ENCODE results near the gene CDC42EP3.

CDC42EP3 gene

DNA sequence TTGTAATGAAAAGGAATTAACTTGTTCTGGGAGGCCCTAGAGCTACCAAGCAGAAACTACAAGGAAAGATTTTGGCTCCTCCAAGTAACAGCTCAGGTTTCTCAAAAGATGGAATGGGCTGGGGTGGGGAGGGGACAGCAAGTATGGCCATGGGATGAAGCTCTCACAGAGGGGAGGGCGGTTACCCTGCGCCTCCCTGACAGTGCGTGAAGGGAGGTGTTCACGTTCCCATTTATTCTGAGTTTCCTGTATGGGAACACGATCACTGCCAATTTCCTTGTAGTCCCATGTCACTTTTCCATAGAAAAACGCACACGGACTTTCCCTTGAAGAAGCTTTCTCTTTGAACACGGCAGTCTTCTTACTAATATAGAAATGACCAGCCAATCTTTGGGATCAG is 17.0 kb downstream of the CDC42EP3 start:
- no peak for DNase-seq

DNA sequence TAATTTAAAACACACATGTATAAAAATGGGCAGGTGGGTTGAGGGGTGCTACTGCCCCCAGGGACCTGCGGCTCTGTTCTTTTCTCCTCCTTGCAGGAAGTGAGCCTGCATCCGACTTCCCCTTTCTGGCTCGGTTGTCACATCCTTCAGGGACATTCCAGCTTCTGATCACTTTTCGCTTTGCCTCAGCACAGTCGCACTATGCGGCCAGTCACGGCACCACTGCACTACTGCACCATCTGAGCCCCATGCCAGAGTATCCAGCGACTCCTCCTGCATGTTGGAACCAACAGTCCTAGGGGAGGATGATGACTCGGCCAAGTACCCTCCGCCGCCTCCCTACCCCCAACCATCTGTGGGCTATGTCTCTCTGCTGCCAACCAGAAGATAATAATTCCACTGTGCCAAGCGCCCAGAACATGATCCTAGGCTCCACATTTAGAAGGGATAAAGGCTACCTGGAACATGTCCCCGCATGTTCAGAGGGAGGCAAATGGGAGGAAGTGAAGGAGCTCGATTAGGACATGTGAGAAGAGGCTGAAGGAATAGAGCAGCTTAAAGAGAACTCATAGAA is 17.6 kb downstream of the CDC42EP3 start:
- peak; percentile 73 to 78 for DNase-seq

DNA sequence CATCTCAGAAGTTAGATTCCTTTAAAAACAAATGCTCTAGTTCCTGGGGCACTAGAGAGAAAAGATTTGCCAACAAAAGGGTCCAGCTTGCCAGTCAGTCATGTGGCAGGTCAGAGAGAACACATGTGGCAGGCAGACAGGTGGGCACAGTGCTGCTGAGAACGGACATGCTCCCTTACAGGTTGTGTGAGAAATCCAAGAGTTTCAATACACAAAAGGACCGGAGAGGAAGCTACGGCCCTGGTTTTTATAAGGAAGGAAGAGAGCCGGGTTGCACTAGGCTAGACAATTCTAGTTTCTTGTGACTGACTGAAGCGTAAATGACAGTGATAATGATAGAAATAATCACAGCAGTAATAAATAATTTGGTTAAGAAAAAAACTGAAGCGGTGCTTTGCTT is 18.3 kb downstream of the CDC42EP3 start:
- peak; percentile 32 to 41 for DNase-seq

DNA sequence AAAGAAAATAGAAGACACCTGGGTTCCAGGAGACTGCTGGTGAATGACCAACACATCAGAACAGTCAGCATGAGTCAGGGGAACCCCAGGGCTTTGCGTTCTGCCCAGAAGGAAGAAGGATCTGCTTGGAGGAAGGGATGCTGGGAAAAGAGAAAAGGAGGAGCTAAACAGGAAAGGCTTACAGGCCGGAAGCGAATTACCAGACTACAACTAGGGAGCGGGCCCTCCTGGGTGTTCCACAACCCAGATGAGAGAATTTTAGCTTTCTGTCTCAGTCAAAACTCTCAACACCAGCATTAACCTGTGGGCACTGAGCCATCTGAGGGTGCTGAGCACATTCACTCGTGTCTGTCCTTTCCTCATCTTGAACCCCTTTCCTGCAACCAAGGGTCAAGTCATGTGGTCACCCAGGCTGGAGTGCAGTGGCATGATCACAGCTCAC is 19.2 kb downstream of the CDC42EP3 start:
- no peak for DNase-seq

DNA sequence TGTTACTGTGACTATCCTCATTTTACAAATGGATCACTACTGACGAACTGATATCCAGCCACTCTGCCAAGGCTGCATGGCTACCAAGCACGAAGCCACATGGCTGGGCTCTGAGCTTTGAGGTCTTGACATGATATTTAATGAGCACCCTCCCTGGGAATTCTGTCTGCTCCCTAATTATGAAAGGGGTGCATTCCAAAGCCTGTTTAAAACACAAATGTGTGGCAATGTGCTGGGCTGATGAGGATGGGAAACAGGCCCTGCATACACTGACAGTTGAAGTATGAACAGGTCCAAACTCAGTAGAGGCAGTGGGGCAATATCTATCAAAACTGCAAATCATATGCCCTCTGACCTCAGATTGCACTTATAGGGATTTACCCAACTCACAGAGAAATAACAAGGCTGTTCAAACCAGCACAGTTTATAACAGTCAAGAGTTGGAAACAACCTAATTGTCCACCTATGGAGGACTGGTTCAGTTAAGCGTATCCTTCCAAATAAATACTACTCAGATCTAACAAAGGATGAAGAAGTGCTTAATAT is 20.8 kb downstream of the CDC42EP3 start:
- no peak for DNase-seq

DNA sequence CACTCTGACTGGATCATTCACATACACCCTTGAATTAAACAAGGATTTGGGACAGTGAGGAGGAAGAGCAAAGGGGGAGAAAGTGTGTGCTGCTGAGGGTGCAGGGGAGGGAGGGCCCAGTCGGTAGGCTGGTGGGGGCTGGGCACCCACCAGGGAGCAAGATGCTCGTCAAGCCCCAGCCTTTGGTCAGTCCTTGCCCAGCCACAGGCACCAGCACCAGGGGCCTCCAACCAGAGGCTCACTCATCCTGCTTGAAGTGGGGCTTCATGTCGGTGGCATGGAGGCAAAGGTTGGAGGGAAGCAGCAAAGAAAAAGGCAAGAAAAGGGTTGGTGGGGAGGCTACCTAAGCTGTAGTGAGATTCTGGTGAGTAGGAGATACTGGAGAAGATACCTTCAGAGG is 21.9 kb downstream of the CDC42EP3 start:
- no peak for DNase-seq

DNA sequence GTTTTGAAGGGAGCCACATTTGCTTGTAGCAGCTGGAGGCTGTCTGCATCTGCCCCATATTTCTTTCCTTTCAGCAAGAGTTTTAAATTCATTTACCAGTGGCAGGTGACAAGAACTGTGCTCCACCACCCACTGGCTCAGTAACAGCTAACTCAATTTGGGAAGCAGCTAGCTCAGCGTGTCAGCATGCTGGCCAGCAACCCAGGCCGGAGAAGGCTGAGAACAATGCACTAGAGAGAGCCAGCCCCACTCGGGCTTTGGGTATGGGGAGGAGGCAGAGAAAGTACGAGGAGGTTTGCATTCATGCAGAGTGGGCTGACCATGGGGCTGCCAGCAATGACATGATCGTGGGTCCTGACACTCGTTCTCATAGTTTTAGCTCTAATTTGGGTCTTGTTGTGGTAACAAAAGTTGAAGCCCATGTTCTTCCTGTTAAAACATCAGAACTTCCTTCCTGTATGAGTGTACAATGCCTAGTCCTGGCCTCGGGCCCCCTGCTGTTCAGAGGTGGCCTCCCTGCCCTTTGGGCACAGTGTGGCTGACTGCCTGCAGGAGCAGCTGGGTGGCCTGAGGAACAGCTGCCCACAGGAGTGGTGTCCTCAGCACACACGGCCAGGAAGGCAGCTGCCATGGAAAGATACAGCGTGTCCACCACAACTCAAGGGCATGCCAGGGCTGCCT is 23.0 kb downstream of the CDC42EP3 start:
- peak; percentile 85 to 88 for DNase-seq

DNA sequence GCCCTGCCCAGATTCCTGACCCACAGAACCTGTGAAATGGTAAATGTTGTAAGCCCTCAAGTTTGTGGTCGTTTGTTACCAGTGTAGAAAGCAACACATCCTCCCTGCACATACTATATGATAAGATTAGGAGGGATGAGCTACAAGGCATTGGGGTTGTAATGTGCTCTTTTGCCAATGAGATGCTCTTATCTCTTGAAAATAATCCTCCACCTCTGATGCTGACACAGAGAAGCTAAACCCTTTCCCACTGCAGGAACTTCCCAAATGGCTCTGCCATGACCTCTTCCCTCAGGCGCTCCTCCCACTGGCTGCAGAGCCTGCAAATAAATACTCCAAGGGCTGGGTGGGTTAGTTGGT is 23.5 kb downstream of the CDC42EP3 start:
- DNase-seq: no peak

DNA sequence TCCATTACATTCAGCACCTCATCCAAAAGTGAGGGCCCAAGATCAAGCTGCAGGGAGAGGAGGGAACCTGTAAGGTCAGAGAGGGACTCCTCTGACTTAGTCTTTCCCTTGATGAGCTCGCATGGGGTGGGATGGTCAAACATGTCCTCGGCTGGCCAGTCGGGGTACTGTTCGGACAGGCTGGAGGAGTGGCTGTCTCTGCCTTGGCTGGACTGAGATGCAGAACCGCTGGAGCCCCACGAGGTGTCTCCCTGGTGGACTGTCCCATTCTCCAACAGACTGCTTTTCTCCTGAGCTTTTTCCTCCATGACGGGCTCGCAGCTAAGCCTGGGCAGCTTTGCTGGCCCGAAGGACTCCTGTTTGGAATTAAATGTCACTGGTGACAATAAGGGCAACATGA is 25.6 kb downstream of the CDC42EP3 start:
- no peak for DNase-seq

DNA sequence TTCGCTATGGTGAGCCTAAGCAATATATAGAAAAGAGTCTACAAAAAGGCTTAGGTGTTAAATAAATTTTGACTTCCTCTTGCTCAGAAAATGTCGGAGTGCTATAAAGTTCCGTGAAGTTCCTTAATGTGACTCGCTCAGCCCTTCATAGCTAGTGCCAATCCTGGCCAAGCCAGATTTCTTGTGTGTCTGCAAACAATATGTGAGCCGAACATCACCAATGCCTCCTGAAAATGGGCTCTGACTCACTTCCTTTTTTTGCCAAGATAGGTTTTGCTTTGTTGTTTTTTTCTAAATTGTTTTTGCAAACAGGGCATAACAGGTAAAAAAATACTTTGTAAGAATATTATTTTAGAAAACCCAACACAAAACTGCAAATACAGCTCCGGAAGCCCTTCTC is 26.1 kb downstream of the CDC42EP3 start:
- peak in 1 of 2 experiments; percentile 17 for DNase-seq

DNA sequence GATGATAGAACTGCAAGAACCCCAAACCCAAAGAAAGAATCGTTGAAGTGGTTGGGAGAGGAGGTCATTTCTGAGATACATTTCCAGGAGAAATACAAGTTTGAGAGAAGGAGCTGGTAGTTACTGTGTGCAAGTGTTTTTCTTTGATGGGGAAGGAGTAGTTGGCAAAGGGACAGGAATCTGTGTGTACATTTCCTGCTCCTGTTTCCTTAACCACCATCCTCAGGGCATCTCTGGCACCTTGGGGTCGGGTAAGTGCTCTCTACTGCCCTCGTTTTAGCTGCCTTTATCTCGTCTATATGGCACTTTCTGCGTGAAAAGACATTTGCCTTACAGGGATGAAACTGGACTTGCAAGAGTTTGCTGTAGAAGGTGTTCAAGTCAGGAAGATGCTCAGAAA is 27.3 kb downstream of the CDC42EP3 start:
- peak; percentile 5 to 21 for DNase-seq

DNA sequence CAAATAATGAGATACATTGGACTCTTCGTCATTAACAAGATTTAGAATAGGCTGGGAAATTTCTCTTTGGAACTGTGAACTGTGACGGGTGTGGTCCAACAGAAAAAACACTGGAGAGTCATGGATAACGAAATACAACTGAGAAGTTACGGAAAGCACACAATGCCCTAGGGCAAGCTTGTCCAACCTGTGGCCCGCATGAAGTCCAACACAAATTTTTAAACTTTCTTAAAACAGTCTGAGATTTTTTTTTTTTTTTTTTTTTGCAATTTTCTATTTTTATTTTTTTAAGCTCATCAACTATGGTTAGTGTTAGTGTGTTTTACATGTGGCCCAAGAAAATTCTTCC is 27.7 kb downstream of the CDC42EP3 start:
- DNase-seq: no peak

DNA sequence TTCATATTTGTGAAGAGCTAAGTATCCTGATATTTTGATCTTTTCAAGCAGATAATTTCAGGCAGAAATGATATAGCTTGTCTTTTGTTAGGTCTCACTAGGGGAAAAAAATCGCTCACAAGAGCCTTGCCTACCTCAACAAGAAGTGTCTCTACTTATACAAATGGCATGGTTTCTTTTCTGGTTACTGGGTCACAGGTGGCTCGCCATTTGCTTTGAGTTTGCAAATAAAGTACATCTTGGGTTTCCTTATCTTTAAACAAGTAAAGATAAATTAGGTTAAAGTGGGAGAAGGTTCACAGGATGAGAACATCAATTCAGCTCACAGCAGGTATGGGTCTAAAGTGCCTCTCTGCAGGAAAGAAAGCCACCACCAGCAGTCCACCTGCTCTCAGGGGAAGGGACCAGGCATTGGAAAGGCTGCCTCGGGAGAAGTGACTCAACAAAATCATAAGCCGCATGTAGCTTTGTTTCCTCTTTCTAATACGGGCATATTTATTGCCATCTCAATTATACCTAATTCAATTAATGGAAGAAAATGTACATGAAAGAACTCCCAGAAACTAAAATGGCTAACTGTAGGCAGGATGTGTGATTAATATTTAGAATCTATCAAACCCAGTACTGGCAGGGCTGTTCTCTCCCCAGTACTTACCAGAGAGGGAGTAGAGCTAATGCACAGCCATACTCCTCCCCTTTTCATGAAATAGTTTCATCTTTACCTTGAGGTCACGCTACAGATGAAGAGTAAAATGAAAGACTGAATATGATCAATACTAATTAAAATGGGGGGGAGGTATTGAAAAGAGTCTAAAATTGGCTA is 28.3 kb downstream of the CDC42EP3 start:
- DNase-seq: no peak

DNA sequence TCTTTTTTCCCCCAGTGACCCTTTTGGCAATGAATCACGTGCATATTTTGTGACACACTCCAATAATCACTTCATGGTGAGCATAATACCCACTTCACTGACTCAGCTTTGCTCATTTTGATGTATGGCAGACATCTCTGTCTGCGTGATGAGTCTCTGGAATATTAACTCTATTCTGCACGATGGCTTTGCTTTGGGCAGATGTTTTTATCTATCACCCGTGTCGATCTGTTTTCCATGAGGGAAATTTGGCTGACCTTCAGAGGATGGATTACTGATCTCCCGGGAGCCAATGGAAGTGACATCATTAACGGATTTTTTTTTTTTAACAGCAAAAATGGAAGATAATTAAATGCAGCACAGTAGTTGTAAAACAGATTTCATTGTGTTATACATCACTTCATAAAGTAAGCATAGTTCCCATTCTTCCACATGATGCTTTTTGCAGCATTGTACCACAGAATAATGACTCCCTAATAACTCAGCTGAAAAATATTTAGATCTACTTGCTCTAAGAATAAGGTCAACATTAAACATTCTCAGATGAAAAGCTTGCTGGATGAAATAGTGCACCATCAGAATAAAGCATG is 29.8 kb downstream of the CDC42EP3 start:
- no peak for DNase-seq

DNA sequence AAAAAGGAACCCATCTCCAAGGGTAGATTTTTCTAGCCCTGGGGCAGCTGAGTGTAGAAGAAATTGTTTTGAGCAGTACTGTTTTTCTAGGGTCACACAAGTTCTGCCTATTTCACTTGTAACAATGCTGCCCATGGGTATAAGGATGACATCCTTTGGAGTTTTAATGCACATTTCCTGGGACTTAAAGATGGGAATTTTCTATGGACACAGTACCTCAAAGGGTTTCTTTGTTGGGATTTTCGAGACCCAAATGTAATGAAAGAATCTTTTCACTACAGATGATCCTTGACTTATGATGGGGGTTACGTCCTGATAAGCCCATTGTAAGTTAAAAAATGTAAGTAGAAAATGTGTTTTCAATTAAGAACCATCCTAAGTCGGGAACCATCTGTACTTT is 31.8 kb downstream of the CDC42EP3 start:
- DNase-seq: no peak

DNA sequence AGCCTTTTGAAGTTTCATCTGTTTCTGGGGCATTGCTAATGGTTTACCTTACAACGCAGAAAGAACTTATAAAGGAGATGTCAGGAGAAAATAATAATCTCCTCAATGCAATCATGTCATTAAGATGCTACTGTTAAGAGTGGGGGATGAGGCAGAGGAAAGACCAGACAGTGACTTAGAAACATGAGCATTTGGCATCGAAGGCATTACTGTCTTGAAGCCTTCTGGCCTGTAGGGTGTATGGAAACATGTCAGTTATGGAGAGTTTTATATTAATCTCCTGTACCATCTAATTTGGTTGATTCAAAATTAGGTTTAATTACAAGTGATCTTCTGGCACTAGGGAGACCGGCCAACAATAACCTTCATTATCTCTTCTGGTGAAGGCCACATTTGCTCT is 32.5 kb downstream of the CDC42EP3 start:
- no peak for DNase-seq

DNA sequence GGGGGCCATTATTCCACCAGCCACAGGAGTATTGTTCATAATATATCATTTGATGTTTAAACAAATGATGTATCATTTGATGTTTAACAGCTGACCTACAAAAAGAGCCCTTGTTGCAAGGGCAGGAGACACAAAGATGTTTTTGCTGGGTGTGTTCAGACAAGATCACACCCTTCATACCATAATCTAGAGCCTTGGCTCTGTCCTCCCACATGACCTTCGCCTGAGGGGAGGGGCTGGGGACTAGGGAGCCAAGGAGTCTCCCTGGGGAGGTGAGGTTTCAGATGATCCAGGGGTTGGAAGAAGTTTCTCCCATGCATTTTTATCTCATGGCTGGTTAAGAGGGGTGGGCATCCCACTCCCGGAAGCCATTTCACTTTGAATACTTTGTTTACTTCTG is 33.5 kb downstream of the CDC42EP3 start:
- DNase-seq: no peak

DNA sequence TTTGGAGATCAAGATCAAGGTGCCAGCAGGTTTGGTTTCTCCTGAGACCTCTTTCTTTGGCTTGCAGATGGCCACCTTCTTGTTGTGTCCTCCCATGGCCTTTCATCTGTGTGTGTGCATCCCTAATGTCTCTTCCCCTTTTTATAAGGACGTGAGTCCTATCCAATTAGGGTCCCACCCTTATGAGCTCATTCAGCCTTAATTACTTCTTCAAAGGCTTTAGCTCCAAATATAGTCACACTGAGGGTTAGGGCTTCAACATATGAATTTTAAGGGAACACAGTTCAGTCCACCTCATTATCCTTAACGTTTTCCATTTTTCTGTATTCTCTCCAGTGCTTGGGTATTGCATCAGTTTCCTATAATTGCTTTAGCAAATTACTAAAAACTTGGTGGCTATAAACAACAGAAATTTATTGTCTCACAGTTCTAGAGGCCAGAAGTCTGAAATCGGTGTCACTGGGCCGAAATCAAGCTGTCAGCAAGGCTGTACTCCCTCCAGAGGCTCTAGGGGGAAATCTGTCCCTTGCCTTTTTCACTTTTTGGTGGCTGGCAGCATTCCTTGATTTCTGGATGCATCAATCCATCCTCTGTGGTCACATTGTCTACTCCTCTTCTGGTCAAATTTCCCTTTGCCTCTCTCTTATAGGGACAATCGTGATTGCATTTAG is 34.1 kb downstream of the CDC42EP3 start:
- DNase-seq: no peak

DNA sequence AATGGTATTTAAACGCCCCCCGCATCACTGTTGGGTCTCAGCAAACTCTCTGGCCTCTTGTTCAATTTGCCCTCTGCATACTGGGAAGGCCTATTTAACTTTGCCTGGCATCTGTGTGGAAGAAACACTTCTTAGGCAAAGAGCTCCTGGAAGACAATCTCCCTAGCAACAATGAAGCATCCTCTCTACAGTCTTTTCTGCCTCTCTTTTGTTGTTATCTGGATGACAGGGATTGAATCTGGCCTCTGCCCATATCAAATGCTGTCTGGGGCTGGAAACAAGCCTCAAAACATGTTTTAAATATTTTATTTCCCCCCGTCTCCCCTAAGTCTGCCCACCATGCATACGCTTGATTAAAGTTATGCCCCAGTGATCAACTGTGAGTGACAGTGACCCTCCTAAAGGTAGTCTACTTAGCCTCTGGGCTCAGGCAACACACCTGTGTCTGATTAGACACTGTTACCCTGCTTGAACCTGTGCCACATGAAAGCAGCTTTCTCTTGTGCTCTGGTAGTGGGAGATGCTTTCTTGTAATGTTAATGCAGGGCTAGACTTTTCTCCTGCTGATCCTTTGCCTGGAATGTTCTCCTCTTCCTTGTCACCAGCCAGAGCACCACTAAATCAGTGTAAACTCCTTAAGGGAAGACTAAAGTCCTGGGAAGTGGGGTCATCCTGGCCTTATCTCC is 34.9 kb downstream of the CDC42EP3 start:
- DNase-seq: no peak

DNA sequence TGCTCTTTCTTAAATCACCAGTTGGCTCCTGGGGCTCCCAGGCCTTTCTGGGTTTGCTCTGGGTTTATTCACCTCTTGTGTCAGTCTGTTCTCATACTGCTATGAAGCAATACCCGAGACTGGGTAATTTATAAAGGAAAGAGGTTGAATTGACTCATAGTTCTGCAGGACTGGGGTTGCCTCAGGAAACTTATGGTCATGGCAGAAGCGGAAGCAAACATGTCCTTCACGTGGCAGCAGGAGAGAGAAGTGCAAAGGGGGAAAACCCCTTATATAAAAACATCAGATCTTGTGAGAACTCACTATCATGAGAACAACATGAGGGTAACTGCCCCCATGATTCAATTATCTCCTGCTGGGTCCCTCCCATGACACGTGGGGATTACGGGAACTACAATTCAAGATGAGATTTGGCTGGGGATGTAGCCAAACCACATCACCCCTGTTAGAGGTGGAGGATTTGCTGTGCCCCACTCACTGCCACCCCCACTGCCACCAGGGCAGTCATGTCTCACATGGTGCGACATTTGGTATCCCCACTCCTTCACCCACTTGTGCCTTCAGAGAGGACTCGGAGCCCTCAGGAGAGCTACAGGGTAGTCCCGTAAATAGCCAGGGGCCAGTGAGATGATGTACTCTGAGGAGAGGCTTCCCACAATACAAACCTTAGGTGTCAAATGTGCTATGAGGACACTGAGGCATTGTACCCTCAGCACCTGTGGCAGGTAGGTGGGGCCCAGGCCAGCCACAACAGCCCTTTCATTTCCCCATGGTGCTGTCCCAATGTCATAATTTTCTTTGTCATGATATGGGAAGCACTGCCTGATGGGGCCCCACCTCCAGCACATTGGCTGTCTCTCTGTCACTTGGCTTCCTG is 35.7 kb downstream of the CDC42EP3 start:
- peak; percentile 97 to 98 for DNase-seq

DNA sequence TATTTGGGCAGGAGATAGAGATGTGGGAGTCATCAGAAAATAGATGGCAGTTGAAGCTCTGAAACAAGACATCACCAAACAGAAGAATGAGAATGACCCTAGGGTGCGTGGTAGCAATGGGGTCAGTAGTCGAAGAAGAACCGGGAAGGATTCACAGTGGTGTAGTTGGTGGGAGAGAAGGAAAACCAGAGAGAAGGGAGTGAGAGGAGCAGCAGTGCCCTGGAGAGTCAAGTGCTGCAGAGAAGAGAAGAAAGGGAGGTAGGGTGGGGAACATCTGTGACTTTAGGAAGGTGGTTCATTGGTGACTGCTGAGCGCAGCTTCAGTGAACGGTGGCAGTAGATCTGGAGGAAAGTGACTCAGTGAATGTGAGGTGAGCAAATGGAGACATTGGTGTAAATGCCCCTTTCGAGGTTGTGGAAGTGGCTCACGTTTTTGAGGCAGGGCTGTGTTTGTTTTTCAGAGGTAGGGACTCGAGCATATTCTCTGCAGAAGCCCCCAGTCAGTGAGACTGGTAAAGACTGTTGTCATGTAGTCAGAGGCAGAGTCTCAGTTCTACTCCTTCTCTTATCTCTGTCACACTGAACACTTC is 36.4 kb downstream of the CDC42EP3 start:
- peak; percentile 31 to 43 for DNase-seq
